ENCODE data around the gene RBBP9.
A peak's percentile ranks its signal among the peaks of the same experiment; 100 is the strongest.
"Not testable (repeated sequence)": the region's sequence is repeated elsewhere in the genome, so short reads cannot be mapped to it uniquely, and the experiment has no call there.

RBBP9 gene

GRCh38 chr20:18496740-18497592 lies at the start of gene RBBP9:
Gene RBBP9, minus strand, starts transcription at chr20:18497225. Its CDS starts 58 bp downstream, at chr20:18497167.
- DNase-seq (ENCODE audit: low spot score), result peak; percentile 95

- DNase-seq (ENCODE audit: low spot score), result no peak
These were observed 48.5 kb upstream of the RBBP9 start for GRCh38 chr20:18545566-18545965.

- DNase-seq (ENCODE audit: low spot score), result no peak
These were observed 46.9 kb upstream of the RBBP9 start for GRCh38 chr20:18543932-18544331.

GRCh38 chr20:18543216-18543615 lies 46.2 kb upstream of the RBBP9 start:
- no peak for DNase-seq (ENCODE audit: low spot score)

GRCh38 chr20:18541741-18542140 lies 44.7 kb upstream of the RBBP9 start:
- no peak for DNase-seq (ENCODE audit: low spot score)

DNA sequence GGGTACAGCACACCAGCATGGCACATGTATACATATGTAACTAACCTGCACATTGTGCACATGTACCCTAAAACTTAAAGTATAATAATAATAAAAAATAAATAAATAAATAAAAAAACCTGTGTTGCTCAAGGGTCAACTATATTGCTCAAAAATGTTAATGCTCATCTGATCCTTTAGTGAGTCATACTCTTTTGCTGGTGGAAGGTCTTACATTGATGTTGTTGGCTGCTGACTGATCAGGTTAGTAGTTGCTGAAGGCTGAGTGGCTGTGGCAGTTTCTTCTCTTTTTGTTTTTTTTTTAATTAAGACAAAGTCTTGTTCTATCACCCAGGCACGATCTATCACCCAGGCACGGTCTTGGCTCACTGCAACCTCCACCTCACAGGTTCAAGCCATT lies 40.6 kb upstream of the RBBP9 start:
- DNase-seq (ENCODE audit: low spot score), result no peak

DNA sequence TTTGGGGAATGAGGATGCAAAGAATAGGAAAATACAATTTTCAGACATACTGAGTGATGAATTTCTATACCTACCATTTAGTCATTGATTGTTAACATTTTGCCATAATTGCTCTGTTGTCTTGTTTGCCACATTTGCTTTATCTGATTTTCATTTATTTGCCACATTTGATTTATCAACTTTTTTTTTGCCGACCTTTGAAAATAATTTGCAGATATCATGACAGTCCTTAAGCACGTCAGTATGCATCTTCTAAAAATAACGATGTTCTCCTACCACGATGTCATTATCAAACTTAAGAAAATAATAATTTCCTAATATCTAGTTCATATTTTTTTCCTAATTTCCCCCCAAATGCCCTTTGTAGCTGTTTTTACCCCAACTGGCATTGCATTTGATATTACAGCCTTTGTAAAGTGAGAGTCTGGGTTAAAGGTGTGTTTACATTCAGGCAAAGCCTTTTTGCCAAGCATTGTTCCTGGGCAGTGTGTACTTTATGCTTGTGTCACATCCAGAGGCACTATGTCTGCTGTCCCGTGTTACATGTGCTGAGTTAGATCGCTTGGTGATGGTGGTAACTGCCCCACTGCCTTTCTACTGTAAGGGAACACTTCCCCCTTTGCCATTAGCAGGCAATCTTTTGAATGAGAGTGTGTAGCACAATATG lies 37.1 kb upstream of the RBBP9 start:
- DNase-seq (ENCODE audit: low spot score), result no peak

GRCh38 chr20:18533491-18533890 lies 36.5 kb upstream of the RBBP9 start:
- no peak for DNase-seq (ENCODE audit: low spot score)

- no peak for DNase-seq (ENCODE audit: low spot score)
These were observed 35.6 kb upstream of the RBBP9 start for GRCh38 chr20:18532626-18533025.

GRCh38 chr20:18529041-18529440 lies 32.0 kb upstream of the RBBP9 start:
- DNase-seq (ENCODE audit: low spot score), result no peak

GRCh38 chr20:18527836-18528235 lies 30.8 kb upstream of the RBBP9 start:
- DNase-seq (ENCODE audit: low spot score), result no peak

DNA sequence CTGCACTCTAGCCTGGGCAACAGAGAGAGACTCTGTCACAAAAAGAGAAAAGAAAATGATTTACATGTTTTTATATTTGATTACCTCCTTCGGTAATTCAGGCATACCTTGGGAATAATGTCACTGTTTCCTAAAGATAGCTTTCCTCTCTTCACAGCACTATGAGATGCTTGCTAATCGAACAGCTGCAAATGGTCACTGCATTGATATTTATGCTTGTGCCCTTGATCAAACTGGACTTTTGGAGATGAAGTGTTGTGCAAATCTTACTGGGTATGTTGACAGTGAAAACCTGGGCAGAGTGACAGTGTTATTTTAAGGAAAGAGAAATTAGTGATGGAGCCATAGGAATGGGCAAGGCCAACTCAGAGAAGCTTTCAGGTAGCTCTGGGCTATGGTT lies 30.3 kb upstream of the RBBP9 start:
- no peak for DNase-seq (ENCODE audit: low spot score)

- DNase-seq (ENCODE audit: low spot score), result not testable (repeated sequence)
These were observed 29.7 kb upstream of the RBBP9 start for GRCh38 chr20:18526761-18527160.

DNA sequence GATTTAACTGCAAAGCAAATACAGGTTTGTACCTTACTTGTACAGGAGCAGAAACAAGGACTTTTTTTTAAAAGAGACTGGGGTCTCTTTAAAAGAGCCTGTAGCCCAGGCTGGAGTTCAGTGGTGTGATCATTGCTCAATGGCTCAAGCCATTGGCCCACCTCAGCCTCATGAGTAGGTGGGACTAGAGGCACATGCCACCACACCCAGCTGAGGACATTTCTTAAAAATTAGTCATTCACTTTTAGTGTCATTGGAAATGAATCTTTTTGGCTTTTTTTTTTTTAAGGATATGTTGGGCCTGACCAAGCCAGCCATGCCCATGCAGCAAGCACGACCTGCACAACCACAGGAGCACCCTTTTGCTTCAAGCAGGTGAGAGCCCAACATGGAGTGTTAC lies 27.6 kb upstream of the RBBP9 start:
- no peak for DNase-seq (ENCODE audit: low spot score)

- DNase-seq (ENCODE audit: low spot score), result no peak
These were observed 26.0 kb upstream of the RBBP9 start for GRCh38 chr20:18523066-18523465.

- not testable (repeated sequence) for DNase-seq (ENCODE audit: low spot score)
These were observed 25.0 kb upstream of the RBBP9 start for GRCh38 chr20:18522066-18522465.

- DNase-seq (ENCODE audit: low spot score), result no peak
These were observed 18.9 kb upstream of the RBBP9 start for GRCh38 chr20:18515973-18516372.

GRCh38 chr20:18514127-18514526 lies 17.1 kb upstream of the RBBP9 start:
- DNase-seq (ENCODE audit: low spot score), result no peak

- DNase-seq (ENCODE audit: low spot score), result no peak
These were observed 16.2 kb upstream of the RBBP9 start for GRCh38 chr20:18513208-18513607.

GRCh38 chr20:18511571-18511970 lies 14.5 kb upstream of the RBBP9 start:
- DNase-seq (ENCODE audit: low spot score), result no peak

DNA sequence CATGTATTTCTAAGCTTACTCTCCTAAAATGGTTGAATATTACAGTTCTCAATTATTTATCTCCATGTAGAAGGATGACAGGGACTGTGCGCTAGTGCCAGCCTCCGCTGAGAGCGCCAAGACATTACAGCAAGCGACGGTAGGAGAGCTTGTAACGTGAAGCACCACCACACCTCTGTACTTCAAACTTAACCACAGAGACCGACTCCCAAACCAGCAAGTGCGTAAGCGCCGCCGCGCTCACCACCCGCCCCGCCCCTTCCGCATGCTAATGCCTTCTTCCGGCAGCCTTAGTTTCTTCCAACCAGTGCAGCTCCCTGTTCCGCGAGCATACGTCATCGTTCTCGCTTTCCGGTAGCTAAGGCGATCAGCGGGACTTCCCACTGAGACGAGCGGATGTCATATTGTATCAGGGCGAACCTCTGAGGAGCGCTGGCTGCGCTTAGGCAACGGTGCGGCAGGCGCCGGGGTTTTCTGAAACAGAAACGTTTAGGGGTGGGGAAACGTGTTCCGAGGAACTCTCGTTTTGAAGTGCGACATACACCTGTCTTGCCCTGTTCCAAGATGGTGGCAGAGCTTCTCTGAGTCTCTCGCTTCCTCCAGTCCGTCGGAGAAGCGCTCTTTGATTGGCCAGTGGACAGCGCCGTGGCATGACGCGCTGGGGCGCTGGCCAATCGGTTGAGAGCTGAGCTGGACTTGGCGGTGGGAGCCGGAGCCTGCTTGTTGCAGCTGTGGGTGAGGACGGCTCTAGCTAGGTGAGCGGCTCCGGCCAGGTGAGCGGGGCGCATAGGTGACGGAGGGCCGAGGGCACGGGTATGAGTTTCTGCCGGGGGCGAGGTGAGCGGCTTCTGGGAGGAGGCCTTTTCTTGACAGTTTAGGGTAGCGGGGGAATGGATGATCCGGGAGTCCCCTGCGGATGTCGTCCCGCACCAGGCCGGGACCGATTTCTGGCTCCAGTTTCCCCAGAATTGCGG lies 10.5 kb upstream of the RBBP9 start, which contains the start of gene SEC23B:
Gene SEC23B, plus strand, starts transcription at position 723 of the 974 bp plus-strand sequence. CDS start 2,896 bp downstream, outside the sequence.
- DNase-seq (ENCODE audit: low spot score), result peak; percentile 96

- no peak for DNase-seq (ENCODE audit: low spot score)
These were observed 9.7 kb upstream of the RBBP9 start for GRCh38 chr20:18506744-18507143.

All from D341Med (cell line).